GM12874 (cell line): ENCODE measurements around the gene GGT5.

ENCODE experiments used
- TF ChIP-seq, protein P1 (sequence below): IDR thresholded peaks from 2 replicates; pipeline ENCODE4 v1.5.1; 2011; ENCODE audit warnings: low read depth, mild to moderate bottlenecking, control low read depth, low read length, moderate library complexity; ENCODE audit not compliant: insufficient read depth

Gene GGT5

GRCh38 chr22:24205438-24206195 lies 39.3 kb downstream of the GGT5 start:
- TF ChIP-seq, protein P1, sequence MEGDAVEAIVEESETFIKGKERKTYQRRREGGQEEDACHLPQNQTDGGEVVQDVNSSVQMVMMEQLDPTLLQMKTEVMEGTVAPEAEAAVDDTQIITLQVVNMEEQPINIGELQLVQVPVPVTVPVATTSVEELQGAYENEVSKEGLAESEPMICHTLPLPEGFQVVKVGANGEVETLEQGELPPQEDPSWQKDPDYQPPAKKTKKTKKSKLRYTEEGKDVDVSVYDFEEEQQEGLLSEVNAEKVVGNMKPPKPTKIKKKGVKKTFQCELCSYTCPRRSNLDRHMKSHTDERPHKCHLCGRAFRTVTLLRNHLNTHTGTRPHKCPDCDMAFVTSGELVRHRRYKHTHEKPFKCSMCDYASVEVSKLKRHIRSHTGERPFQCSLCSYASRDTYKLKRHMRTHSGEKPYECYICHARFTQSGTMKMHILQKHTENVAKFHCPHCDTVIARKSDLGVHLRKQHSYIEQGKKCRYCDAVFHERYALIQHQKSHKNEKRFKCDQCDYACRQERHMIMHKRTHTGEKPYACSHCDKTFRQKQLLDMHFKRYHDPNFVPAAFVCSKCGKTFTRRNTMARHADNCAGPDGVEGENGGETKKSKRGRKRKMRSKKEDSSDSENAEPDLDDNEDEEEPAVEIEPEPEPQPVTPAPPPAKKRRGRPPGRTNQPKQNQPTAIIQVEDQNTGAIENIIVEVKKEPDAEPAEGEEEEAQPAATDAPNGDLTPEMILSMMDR: no peak

DNA sequence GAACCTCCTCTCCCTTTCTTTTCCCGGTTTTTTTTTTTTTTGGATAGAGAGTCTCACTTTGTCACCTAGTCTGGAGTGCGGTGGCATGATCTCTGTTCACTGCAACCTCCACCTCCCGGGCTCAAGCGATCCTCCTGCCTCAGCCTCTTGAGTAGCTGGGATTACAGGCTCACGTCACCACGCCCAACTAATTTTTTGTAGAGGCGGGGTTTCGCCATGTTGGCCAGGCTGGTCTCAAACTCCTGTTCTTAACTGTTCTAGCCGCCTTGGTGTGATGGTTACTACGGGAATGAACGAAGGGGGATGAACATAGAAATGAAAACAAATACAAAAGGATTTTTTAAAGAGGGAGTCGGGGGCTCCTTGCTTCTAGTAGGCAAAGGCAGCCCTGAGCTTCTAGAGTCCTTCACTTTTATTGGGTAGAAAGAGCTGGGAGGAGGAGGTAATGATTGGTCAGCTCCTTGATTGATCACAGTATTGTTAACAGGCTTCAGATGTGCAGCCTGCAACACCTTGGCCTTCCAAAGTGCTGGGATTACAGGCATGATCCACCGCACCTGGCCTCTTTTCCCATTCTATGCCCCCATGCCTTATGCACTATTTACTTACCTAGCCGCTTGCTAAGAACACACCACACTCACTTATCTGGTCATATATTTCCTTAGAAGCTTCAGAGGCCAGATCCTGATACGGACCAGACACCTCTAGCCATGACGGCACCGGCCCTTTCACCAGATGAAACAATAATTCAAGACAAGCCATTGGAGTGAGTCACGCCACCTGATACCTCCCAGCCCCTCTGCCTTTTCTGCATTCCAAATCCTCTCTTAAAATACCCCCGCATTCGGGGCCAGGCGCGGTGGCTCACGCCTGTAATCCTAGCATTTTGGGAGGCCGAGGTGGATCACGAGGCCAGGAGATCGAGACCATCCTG lies 42.9 kb downstream of the GGT5 start:
- TF ChIP-seq, protein P1: no peak

DNA sequence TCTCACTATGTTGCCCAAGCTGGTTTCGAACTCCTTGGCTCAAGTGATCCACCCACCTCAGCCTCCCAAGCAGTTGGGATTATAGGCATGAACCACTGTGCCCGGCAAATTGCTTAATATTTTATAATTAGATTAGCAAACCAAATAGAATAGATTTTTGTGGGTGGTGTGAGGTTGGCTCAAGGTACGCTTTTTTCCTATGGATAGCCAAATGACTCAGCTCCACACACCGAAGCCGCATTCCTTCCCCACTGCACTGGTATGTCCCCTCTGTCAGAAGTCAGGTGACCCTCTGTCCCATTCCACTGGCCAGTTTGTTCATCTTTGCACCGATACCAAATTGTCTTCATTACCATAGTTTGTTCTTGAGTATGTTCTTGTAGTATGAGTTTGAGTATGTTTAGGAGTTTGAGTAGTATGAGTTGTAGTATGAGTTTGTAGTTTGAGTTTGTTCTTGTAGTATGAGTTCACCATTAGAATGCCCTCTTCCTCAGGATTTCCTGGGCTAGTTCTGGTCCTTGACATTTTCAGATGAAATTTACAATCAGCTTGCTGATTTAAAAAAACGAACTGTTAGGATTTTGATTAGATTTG lies 44.2 kb downstream of the GGT5 start:
- TF ChIP-seq, protein P1: no peak

GRCh38 chr22:24198682-24199052 lies 46.2 kb downstream of the GGT5 start:
- TF ChIP-seq, protein P1: no peak

GRCh38 chr22:24191893-24192292 lies 53.0 kb downstream of the GGT5 start:
- TF ChIP-seq, protein P1: no peak

DNA sequence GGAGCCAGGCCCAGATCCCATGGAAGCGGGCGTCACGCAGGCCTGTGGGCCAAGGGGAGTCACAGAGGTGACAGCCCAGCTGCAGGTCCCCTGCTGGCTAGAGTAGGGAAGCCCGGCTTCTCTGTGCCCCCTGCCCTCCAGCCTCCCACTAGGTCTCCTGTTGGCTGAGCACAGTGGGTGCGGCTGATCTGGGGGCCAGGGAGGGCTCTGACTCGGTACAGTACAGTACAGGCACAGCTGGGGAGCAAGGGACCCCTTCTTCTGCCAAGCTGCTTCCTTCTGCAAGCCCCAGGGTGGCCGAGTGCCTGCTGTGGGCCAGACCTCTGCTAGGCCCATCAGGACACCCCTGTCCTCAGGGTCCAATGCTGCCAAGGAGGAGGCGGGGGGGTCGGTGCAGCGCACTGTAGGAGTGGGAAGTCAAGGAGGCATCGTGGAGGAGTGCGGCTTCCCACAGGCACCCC lies 53.5 kb downstream of the GGT5 start:
- TF ChIP-seq, protein P1: no peak
